DMS 273 treated with DMSO at 0.1 percent for 48 hours (cell line): ENCODE measurements around the gene SOD3.

ENCODE experiments used
- DNase-seq: peaks from one replicate; lab custom pipeline; 2025; lab: John Stamatoyannopoulos, UW

Gene SOD3

DNA sequence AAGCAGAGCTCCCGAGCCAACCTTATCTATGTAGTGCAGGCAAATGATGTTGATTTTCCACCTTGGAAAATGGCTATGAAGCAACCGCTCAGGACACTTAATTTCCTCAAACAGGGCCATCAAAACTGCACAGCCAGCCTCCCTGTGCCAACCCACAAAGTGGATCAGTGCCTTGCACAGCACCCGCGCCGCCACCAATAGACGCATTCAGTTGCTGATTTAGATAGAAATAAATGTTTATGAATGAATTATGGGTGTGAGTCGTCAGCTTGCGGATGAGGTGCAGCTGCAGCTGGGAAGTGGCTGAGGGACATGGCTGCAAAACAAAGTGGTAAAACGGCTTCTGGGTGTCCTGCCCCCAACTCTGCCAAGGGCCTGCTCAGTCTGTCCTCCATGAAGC is 47.0 kb downstream of the SOD3 start:
- no peak for DNase-seq

DNA sequence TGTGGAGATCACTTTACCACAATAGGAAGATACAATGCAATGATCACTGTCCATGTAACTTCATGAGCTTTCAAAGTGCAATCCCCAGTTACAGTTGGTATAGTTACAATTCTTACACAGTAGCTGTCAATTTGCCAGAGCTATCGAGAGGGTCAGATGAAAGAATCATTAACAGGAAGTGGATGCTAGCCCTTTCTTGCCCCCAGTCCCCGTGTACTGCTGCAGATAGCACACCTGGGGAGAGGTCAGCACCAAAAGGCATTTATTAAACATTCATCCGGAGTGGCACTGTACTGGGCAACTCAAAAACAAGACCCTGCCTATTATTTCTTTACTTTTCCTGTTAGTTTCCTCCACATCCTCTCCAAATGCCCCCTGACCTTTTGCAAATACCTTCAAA is 47.7 kb downstream of the SOD3 start:
- no peak for DNase-seq

DNA sequence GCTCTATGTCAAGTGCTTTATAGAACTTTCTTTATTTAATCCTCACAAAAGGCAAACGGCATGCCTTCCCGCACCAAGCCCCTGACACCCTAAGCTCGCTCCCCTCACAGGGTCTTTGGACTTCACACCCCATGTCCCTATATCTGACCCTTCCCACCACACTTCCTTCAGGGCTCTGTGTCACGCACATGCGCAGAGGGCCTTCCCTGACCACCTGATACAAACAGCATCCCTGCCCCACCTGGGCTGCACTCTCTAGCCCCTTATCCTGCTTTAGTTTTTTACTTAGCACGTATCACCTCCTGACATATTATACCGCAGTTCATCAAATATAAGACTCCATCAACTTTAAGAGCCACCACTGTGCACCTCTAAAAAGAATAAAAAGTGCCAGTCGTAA is 49.8 kb downstream of the SOD3 start:
- DNase-seq = no peak

DNA sequence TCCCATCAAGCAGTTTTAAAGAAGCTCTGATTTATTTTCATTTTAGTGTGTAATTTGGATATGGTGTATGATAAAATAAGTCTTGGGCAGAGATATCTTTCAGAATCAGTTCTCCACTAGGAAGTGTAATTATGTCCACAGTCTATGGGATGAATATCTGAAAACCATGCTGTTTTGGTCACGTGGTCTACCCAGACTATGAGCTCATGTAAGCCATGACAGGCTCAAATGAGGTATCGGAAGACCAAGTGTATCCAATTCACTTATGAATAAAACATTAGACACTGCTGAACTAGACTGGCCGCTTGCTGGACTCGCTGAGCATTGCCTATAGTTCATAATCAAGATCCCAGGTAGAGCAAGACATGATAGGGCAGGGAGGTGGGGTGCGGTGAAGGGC is 50.5 kb downstream of the SOD3 start:
- DNase-seq = no peak

DNA sequence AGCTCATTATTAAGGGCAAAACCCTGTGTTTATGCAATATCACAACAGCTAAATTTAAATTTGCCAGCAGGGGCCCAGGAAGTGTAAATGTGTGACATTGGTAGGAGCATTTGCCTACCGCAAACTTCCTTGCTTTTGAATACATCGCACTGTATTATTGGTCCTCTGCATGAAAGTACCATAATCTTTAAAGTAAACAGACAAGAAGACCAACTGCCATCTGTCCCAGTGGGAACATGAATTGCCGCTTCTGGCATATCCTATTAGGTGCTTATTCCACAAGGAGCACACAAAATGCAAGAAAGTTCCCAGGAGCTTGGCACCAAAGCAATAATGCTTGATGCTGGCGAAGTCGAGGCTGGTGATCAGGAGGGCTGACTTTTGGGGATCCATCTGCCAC is 51.3 kb downstream of the SOD3 start:
- DNase-seq = no peak

DNA sequence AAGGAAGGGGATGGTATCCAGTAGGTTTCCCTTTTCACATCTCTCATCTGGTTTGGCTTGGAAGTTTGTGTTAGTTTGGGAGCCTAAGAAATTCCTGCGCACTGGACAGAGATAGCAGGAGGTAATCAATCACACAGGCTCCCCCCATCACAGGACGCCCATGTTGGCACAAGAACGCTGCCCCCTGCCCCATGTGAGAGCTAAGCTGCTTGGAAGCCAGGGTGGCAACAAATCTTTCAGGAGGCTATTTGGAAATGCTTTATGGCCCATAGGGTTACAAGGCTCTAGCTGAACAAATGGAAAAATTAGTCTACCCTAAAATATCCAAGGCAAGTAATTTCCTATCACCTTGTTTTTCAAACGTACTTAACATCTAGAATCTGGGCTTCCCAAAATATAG is 54.0 kb downstream of the SOD3 start:
- DNase-seq = no peak

DNA sequence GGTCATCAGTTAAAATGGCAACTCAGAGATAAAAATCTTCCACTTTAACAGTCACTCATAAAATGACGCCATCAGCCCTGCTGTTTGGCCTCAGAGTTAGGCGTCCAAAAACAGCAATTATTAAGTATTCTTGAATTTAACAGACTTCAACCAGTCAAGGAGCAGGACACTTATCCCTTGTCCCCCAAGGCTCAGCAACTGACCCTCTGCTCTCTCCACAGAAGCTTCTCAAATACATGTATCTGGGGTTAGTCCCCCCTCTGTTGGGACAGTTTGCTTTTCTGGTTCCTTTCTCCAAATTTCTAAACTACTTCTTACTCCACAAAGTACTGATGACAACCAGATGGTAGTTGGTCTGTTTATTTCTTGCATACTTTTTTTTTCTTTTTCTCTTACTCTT is 54.4 kb downstream of the SOD3 start:
- DNase-seq = no peak
